Skeletal muscle cell (primary cell): Measurements from ENCODE around the gene TMPRSS3.
"Not testable (repeated sequence)": the region's sequence is repeated elsewhere in the genome, so short reads cannot be mapped to it uniquely, and the experiment has no call there.

ENCODE experiments used
- DNase-seq: peaks from one replicate; pipeline ENCODE4 v3.0.0-alpha.2; 2010; ENCODE audit warnings: low read depth
- H3K4me3 ChIP-seq: 2 replicates; pipeline ENCODE4 v1.5.1; 2011; ENCODE audit warnings: low read depth, mild to moderate bottlenecking, control low read depth, low read length, moderate library complexity

Gene TMPRSS3

DNA sequence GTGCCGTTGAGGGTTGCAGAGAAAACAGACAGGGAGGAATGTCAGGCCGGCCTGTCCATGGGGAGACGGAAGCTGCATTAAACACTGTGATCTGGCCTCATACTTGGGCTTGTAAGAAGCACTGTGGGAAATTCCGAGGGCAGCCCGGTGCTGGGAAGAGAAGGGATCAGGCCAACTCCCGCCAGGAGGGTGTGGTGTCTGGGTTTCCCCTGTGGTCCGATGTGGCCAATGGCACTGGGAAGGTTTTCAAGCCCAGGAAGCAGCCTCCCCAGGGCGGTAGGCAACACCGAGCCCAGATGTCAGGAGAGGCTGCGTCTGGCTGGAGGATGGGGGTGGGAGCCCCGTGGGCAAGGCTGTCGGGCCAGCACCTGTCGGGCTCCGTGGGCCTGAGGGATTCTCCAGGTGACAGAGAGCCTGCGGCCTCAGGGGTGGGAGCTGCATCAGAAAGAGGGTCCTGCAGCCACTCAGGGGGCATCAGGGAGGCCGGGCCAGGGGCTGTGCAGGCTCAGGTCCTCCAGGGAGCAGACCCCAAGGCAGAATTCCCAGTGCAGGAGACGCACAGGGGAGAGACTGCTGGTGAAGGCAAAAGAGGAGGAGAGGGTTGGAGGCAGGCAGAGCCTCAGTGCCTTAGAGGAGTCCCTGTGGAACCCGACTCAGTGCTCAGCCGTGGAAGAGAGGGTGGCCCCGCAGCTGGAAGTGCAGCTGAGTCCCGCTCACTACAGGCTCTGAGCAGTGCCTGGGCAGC, 16.2 kb upstream of the TMPRSS3 start:
- H3K4me3 ChIP-seq = no peak overlapping the region
- no peak for DNase-seq

DNA sequence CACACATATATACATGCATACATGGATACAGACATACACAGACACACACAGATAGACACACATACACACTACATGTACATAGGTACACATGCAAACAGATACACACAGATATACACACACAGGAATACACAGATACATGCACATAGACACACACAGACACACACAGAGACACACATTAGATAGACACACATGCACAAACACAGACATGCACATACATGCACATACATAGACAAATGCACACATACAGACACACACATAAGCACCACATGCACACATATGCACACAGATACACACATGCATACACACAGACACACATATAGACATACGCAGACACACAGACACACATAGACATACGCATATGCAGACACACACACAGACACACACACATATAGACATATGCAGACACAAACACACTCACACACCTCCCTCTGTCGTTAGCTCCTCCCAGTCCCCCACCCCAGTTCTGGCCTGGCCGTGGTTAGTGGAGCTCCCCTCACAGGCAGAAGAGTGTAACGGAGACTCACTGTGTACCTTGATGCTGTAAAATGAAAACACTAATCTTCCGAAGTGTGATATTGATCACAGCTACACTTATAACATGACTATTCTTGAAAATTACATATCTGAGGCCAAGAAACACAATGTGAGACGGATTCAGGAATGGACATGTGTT, 15.5 kb upstream of the TMPRSS3 start:
- DNase-seq = no peak
- no peak overlapping the region for H3K4me3 ChIP-seq

DNA sequence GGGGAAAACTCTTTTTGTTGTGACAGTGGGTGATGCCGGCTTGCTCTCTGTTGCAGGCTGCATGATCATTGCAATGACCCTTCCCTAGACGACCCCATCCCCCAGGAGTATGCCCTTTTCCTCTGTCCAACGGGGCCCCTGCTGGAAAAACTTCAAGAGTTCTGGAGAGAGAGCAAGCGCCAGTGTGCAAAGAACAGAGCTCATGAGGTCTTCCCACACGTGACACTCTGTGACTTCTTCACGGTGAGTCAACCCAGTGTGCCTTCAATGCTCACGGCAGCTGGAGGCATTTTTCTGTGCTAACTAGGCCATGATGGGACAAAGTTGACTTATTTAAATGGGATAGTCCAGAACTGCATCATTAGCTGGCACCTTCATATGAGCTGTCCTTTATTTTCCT, 13.5 kb upstream of the TMPRSS3 start:
- DNase-seq = no peak
- H3K4me3 ChIP-seq = no peak overlapping the region

DNA sequence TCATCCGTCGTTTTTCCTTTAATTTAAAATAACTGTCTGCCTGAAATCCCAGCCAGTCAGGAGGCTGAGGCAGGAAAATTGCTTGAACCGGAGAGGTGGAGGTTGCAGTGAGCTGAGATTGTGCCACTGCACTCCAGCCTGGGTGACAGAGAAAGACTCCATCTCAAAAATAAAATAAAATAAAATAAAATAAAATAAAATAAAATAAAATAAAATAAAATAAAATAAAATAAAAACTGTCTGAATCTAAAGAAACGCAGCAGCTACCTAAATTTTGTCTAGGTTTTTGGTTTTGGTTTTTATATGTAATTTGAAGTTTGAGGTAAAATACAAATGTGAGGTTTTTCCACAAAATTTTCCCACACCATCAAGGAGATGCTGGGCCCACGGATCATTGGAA, 12.9 kb upstream of the TMPRSS3 start:
- DNase-seq, H3K4me3 ChIP-seq: not testable (repeated sequence)

DNA sequence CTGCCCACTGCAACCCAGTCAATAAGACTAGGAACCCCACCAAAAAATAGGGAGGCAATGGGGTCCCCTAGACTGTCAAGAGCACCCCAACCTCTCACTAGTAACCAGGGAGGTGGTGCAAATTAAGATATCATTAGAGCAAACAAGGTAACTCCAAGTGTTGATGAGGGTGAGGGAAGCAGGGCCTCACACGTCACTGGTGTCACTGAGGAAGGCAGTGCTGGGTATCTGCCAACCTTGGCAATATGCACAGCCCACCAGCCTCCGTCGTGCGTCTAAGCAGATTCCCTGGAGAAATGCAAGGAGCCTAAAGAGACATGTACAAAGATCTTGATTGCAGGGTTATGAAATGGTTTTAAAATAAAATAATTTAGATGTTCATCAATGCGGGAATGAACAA, 11.6 kb upstream of the TMPRSS3 start:
- no peak overlapping the region for H3K4me3 ChIP-seq
- DNase-seq = no peak

DNA sequence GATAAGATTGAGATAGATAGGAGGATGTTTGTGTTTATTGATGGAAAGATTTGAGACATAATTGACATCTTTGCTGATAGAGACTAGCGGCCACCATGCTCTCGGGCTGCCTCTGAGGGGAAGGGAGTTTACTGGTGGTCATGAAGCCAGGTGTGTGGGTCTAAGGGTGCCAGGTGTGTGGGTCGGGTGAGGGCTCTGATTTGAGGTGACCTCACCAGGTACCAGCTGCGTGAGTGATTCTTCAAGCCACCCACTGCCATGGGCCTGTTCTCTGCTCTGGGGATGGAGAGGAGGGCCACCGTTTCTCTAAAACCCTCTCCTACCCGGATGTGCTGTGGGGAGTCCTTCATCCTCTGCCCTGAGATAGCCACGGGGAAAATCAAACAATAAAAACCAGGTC, 11.0 kb upstream of the TMPRSS3 start:
- no peak for DNase-seq
- no peak overlapping the region for H3K4me3 ChIP-seq

DNA sequence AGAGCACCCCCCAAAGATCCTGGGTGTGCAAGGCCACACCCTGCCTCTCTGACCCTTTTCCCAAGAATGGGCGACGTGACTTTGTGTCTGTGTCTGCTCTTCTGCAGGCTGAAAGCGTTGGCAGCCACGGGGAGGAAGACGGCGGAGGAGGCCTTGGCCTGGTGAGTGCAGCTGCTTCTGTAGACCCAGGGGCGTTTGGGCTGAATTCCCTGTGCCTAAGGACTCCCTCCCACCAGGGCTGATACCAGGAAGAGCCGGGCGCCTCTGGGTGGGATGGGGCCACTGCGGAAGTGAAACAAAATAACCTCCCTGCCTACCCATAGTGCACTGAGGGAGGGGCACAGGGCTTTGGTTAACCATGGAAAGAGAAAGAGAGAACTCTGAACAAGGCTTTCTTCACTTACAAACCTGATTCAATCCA, 10.4 kb upstream of the TMPRSS3 start:
- H3K4me3 ChIP-seq = no peak overlapping the region
- DNase-seq = no peak

DNA sequence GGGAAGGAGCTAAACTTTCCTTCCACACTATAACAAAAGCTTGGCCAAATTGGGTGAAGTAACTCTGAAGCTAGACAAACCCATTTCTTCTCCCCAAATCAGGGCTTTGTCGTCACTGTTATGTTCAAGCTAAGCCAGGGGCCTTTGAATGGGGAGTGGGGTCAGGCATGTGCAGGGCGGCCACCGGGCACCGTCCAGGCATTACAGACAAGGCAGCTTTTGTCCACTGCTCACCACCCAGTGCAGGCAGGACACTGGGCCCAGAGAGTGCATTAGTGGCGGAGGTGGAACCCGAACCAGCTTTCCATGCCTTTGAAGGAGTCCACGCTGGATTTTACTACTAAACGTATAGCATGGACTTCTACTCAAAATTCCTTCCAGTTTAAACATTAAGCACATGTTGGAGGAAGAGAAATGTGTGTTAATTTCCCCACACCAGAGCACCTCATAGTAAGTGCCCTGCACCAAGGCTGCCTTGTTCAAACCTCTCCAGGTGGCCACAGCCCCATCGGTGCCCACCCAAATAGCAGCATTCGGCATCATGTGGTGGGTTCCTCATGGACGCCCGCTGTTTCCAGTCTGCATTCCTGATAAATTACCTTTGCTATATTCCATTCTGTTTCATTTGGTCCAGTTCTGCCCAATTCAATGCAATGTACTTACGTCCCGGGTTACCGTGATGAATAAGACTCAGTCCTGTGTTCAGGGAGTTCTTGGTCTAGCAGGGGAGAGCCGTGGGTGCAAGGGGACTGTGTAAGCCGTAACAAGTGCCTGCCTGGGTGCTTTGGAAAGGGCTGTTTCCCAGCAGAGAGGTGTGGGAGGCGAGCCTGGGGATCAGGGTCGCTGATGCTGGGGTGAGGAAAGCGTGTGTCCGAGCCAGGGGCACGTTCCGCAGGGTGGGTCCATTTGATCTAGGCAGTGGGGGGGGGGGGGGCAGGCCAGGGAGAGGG, 9.5 kb upstream of the TMPRSS3 start:
- no peak for DNase-seq
- H3K4me3 ChIP-seq = no peak overlapping the region

DNA sequence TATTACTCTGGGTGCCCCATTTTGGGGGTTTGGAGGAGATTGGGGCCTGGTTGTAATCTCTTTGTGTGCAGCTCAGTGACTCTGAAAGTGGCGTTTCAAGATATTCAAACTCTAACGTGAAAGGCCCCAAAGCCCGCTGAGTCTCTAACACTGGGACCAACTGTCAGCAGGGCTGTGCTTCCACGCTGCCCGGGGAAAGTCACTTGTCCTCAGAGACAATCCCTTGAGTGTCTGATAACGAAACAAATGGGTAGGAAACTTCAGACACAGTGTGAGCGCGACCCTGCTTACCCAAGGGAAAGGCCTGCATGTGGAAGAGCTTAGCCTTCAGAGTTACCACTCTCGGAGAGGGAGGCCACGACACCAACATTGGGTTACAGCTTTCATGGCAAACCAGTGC, 8.7 kb upstream of the TMPRSS3 start:
- no peak overlapping the region for H3K4me3 ChIP-seq

DNA sequence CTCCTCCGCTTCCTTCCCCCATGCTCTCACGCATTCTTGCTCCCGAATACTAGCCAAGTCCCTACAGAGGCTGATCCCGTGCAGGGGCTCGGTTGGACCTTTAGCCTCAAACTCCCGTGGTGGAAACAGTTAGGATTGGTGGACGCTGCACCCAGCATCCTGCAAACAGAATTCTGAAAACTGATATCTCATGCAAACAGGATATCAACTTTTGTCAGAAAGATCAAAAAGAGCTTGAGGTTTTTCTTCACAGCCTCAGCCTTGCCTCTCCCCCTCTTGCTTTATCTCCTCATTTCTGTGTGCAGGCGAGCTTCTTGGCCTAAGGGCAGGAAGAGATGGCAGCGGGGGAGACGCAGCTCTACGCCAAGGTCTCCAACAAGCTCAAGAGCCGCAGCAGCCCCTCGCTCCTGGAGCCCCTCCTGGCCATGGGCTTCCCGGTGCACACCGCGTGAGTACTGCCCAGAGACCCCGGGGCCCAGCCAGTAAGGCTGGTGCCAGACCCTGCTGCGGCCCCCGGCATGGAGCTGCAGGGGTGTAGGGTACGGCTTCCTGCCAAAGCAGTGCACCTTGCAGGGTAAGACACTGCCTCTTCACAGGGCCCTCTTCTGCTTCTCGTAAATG, 7.9 kb upstream of the TMPRSS3 start, which contains the start of gene UBASH3A:
Gene UBASH3A, plus strand, starts transcription at position 292 of the 621 bp plus-strand sequence. Its CDS starts 44 bp downstream, at position 336.
- H3K4me3 ChIP-seq = no peak within 1 kb of the TSS
- no peak for DNase-seq

More for the DNA sequence above, 8.7 kb upstream of the TMPRSS3 start:
- DNase-seq = no peak

DNA sequence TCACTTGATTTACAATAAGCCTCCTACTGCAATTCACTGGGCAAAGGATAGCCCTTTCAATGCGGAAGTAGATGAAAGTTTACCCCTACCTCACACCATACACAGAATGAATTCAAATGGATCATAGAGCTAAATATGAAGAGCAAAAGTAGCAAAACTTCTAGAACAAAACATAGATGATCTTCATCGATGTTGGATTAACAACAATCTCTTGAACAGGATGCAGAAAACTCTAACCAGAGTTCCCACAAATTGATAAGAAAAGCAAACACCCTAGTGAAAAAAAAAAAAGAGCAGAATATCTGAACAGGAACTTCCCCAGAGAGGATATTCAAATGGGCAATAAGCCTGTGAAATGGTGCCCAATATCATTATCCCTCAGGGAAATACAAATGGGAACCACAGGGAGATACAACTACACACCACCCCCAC, 6.0 kb upstream of the TMPRSS3 start:
- no peak overlapping the region for H3K4me3 ChIP-seq
- DNase-seq = no peak

DNA sequence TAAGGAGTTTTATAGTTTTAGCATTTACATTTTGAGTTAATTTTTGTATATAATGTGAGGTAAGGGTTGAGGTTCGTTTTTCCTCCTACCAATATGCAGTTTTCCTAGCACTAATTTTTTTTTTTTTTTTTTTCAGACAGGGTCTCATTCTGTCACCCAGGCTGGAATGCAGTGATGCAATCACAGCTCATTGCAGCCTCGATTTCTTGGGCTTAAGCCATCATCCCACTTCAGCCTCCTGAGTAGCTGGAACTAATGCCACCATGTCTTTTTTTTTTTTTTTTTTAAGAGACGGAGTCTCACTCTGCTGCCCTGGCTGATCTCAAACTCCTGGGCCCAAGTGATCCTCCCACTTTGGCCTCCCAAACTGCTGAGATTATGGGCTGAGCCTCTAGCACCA, 5.3 kb upstream of the TMPRSS3 start:
- no peak overlapping the region for H3K4me3 ChIP-seq
- no peak for DNase-seq

DNA sequence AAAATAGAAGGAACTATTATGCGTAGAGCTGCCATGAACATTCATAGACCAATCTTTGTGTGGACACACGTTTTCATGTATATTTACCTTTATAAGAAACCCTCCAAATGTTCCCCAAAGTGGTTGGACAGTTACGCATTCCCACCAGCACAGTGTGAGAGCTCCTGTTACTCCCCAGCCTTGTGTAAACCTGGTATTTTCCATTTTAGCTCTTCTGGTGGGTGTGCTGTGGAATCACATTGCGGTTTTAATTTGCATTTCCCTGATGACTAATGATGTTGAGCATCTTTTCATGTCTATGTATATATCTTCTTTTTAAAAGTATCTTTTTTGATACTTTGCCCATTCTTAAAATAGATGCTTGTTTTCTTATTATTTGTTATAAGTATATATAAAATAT, 4.7 kb upstream of the TMPRSS3 start:
- no peak for DNase-seq
- H3K4me3 ChIP-seq = no peak overlapping the region

DNA sequence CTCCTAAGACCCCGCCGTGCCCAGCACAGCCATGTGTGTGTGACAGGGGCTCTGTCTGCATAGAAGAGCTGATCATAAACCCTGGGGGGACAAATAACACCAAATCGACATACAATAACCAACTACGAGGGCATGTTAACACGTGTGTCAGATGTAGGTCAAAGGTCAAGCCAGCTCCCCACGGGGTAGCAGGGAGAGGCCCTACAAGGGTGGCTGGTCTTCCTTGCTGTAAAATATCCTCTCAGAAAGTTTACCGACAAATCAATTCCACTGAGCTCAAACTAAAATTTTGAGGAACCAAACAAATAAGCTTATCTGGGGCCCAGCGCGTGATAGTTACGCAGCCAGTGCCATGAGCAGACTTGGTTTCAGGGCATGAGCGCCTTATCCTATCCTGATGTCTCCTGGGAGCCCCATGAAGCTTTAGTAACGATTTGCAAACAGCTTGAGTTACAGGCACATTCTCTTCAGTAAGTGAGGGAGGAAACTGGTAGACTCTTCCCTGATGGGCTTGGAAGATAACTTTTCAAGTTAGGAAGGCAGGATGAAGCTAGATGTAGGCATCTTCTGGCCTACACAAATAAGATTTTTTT, 2.7 kb upstream of the TMPRSS3 start:
- no peak for DNase-seq

DNA sequence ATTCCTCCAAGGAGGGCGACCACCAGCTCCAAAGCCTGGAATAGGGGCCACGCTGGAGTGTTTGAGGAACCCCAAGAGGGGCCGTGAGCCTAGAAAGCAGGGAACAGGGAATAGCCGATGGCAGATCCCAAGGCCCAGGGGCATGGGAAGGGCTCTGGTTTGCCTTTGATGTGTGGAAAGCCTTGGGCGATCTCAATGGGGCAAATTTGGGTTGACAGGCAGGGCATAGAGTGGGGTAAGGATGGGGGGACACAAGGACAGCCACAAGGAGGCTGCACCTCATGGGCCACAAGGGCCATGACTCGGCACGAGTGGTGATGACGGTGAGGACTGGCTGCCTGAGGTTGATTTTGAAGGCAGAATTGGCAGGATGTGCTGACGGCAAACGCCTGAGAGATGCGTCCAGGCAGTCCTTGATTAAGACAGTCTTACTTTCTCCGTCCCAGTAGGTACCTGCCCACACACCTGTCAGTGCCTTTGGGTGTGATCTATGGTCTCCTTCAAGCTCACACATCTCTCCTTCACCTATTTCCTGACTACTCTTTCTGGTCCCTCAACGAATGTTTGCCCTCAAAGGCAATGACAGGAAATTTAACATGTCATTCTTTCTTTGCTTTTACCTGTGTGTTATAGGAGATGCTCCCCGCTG, 2.0 kb upstream of the TMPRSS3 start:
- DNase-seq = no peak

More for the DNA sequence above, 2.7 kb upstream of the TMPRSS3 start:
- H3K4me3 ChIP-seq = no peak overlapping the region

DNA sequence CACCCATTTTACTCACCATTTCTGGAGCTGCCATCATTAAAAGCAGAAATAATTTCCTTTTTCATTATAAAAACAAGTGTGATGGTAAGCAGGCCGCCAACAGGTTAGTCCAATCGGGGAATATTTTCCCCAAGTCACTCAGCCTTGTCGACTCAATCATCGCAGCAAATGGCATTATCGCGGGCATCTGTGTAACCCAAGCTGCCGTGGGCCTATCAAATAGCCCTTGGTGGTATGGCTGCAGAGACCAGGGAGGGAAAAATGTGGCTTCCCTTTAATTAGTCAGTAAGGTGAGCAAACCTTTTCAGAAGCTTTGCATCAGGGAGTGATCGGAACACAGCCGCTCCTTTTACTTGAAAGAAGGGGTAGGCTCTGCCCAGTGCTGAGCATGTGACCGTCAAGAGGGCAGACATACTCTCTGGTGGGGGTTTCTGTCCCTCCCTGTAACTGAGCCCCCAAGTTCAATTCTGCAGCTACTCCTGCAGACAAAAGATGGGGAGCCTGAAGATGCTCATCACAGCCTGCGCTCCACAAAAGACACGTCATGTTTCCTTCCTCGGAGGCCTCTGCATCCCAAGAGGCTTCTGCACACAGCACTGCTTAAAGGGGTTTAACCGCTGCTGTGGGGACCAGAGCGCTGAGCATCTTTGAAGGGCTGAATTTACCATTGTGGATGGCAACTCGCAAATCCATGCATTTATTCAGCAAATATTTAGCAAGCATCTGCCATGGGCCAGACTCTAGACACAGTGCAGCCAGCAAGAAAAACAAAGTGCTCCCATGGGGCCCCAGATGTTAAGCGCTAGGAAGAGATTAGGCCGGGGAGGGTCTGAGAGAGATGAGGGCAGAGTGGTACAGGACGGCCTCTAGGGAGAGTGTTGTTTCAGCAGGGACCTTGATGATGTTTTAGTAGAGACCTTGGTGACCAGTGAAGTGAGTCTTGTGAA, 1.2 kb upstream of the TMPRSS3 start:
- H3K4me3 ChIP-seq = no peak overlapping the region
- no peak for DNase-seq

More for the DNA sequence above, 2.0 kb upstream of the TMPRSS3 start:
- H3K4me3 ChIP-seq = no peak overlapping the region

DNA sequence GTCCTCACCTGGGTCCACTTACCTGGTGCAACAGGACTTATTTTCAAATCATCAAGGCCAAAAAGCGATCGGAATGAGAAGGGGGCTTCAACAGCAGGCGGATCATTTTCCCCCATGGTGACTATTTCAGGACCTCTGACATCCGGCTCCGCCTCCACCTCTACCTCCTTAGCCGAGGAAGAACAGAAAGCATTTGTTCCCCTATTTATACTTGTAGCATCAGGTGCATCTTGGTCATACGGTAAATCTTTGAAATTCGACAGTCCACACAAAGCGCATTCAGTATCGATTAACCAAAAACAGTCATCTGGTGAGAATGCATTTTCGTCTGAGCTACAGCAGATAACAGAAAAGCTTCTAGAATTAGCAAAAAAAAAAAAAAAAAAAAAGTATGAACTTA, 550 bp downstream of the TMPRSS3 start:
- no peak overlapping the region for H3K4me3 ChIP-seq
- no peak for DNase-seq
